DMS 273 (cell line): ENCODE measurements around the gene KLHL2.
"Not testable (repeated sequence)": the region's sequence is repeated elsewhere in the genome, so short reads cannot be mapped to it uniquely, and the experiment has no call there.

Experiments used
- DNase-seq: peaks from one replicate; lab custom pipeline; 2025; ENCODE audit not compliant: unreplicated experiment; lab: John Stamatoyannopoulos, UW

The KLHL2 gene

DNA sequence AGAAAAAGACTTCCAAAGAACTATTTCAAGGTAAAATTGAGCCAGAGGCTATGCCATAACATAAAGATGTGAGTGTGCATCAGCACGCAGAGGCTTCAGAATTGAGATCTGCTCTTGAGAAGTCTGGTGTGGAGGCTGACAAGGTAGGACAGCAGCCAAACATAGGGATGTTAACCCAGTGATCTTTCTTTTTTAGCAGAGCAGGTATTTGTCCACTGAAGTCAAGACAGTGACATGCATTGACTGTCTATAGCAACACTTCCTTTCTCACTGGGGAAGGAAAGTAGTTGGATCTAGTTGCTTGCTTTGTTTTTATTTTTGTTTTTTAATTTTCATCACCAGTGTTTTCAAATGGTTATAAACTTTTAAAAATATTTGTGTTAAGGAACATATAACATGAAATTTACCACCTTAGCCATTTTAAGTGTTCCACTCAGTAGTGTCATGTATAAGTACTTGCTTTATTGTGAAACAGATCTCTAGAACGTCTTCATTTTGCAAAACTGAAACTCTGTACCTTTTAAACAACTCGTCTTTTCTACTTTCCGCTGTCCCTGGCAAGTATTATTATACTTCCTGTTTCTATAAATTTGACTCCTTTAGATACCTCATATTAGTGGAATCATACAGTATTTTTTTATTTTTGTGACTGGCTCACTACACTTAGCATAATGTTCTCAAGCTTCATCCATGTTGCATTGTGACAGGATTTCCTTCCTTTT is 79.4 kb downstream of the KLHL2 start:
- not testable (repeated sequence) for DNase-seq

DNA sequence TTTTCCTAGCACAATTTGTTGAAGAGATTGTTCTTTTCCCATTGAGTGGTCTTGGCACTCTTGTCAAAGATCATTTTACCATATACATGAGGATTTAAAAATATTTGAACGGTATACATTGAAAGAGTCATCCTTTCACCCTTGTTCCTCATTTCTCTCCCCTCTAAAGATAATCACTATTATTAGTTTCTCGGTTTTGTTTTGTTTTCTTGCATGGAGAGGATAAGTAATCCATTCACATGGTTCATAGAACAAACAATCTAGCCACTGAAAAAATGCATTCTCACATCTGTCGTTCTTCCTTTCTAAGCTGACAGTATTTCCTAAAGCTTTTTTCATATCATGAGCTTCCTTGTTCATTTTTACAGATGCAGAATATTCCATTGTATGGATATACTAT is 80.9 kb downstream of the KLHL2 start:
- DNase-seq, result no peak

DNA sequence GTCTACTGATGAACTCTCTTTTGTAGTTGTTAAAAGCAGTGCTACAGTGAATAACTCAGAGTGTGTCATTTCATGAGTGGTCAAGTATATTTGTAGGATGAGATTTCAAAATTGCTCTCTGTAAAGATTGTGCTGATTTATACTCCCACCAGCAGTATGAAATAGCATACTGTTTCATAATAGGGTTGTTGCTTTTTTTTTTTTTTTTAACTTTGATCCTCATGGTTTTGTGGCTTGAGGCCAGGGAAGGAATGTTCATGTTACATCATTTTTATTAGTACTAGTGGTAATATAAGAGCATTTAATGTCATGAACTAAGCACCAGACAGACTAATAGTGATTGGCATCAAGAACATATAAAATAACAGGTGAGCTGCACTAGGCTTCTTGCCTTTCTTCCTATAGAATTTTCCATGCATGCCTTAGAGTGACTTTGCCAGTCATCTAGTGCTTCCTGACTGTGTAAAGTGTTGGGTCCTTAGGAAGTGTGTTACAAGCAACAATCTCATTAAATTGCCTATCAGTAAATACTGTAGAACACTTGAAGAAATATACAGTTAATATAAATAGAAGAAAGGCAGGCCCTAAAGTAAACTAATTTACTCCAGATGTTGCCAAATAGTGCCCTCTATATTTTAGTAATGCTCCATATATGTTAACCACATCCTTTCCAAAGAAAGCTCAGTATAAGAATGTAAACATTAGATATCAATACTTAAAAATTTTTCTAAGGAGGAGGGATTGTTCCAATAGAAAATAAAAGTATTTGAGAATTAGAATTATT is 81.5 kb downstream of the KLHL2 start:
- no peak for DNase-seq

DNA sequence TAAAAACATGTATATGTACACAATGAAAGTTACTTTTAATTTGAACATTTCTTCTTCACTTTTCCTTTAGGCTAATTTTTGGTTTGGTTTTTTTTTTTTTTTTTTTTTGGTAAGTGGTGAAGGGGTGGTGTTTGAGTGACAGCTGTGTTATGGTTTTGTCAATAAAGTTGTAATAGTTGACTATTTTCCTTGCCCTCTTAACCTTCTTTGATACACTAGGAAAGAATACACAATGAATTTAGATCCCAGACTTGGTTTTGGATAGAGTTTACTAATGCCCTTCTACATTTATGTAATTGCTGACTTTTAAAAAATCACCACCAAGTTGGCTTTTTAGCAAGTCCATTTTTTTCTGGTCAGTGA is 82.0 kb downstream of the KLHL2 start:
- DNase-seq, result no peak

DNA sequence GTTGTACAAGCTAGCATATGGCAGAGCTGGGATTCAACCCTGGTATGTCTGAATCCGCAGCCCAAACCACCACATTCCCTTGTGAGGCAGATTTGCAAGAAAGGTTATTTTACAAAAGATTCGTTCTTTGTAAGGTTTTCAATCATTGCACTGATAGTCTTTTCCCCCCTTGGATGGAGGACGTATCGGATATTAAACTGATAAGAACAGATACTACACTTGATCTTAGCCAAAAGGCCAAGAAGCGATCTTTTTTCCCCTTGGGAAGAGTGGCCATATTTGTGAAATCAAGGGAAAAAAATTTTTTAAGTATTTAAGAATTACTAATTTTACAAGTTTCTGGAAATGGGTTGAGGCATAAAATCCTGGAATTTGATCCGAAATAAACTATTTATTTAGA is 85.7 kb downstream of the KLHL2 start:
- DNase-seq, result no peak

DNA sequence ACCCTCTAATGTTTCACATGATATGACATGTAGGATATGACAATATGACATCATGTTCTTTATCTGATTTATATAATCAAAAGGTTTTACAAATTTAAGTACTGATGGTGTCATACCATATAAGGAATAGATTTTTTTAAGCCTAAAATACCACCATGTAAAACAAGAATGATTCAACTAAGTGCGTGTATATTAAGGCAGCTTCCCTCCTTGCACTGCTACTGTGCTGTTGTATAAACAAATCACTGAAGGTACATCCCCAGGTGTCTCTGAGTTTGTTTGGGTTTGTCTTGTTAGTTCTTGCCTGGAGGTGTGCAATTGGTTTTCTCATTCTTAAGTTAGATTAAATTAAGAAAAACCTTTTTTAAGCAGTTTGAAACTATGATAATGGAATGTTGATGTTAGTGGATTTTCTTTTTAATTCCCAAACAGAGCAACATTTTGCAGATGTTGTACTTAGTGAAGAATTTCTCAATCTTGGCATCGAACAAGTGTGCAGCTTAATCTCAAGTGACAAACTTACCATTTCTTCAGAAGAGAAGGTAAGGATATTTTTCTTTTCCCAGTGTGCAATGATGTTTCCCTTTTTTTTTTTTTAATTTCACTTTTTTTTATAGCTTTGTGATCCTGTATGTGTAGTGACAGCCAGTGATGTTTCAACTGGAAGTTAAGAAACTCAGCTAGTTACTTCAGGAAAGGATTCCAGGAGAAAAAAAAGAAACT is 86.7 kb downstream of the KLHL2 start:
- DNase-seq, result no peak

DNA sequence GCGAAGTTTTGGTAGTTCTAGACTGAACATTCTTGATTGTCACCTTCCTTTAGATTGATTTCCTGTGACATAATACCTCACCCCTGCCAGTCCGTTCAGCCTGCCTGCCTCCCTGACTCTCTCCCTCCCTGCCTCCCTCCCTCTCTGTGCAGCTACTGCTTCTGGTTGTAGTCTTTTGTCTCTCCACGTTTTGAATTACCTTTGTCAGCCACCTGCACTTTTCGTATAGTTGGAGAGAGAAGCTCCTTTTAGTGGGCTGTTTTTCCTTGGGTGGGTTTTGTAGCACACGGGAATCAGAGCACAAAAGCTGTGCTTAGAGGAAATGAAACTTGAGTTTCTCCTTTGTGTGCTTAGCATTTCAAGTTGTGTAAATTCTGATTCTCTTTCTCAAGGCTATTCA is 87.5 kb downstream of the KLHL2 start:
- DNase-seq, result no peak

DNA sequence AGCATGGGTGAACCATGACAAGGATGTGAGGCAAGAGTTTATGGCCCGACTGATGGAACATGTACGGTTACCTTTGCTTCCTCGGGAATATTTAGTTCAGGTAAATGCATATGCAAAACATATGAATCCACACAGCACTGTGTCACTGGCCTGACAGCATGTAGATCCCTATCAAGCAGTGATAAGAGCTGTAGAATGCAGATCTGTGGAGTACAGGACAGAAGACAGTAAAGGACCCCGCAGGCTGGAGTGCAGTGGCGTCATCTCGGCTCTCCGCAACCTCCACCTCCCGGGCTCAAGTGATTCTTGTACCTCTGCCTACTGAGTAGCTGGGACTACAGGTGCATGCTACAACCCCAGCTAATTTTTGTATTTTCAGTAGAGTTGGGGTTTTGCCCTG is 90.3 kb downstream of the KLHL2 start:
- DNase-seq, result no peak

DNA sequence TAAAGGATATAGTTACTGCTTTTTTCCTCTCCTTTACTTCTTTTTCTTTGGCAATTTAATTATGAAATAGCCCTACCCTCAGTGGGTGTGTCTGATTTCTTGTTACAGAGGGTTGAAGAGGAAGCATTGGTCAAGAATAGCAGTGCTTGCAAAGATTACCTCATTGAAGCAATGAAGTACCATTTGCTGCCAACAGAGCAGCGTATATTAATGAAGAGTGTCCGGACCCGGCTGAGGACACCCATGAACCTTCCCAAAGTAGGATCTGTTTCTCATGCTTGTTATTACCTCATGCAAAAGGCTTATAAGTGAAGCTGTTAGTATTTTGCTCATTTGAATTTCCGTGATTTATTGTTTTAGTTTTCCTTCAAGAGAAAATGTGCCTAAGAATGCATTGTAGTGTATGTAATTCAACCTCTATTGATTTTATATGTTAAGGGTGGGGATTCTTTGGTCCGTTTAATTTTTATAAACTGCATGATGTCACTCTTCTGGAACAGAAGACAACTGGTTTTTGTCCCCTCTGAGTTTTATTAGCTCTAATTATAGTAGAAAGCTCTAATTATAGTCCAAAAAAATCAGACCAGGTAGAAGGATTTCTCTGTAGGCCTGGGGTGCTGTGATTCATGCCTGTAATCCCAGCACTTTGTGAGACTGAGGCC is 92.2 kb downstream of the KLHL2 start:
- DNase-seq, result peak; percentile 1

DNA sequence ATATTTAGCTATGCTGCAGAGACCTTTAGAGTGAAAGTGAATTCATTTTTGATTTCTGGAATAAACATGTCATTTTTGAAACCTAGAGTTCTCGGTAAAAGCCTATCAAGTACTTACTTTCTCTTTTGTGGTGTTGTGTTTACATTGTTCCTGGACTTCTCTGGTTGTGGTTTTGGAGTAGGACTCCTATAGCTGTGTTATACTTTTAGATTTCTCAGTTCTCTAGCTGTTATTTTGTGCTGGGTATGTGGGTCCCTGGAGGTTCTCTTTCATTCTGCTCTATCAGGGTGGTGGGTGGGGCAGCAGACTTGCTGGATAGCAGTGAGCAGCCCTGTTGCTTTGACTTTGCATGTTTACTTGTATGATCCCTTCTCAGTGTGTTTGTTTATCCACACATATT is 94.5 kb downstream of the KLHL2 start:
- DNase-seq, result no peak

DNA sequence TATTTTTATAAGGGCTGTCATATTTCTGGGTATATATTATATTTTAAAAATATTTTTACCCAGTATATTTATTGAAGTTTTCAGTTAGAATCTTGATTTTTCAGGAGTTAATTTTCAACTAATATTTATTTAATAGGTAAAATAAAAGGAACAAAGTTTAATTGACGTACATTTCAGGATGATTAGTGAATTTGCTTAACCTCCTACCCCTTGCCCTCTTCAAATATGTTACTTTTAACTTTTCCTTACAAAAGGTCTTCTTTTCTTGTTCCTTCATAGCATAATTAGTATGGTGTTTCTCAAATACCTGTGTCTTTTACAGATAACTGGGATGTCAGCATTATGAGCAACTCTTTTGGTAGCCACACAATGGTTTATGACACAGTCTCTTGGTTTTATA is 95.3 kb downstream of the KLHL2 start:
- no peak for DNase-seq

DNA sequence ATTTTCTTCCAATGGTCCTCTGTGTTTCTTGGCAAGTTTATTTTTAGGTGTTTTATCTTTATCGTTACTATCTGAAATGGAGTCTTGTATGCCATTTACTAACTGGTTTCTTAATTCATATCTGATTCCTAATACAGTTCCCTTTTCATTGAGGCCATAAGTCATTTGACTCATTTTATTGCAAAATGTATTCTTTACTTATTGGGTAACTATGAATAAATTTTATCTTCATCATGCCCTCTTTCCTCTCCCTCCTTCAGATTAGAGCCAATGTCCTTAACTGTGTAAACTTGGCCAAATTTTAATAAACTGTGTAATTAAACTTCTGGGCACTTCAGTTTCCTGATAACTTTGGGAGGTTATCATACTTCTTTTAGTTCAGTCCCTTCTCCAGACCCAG is 100.8 kb downstream of the KLHL2 start:
- no peak for DNase-seq

DNA sequence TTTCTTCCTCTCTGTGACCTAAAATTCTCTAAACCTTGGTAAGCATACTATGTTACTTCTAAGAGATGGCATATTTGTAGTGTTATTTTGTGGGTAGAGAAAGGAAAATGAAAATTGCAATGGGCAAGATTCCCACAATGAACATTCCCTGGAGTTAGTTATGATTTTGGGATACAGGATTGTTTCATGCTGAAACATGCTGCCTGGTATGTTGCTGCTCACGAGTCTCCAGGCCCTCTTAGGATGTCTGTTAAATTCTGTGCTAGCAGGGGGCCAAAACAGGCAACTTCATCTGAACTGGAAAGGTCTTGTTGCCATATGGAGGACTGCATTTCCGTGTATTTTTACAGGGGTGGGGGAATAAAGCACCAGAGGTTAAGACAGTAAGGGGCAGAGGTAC is 101.2 kb downstream of the KLHL2 start:
- no peak for DNase-seq

DNA sequence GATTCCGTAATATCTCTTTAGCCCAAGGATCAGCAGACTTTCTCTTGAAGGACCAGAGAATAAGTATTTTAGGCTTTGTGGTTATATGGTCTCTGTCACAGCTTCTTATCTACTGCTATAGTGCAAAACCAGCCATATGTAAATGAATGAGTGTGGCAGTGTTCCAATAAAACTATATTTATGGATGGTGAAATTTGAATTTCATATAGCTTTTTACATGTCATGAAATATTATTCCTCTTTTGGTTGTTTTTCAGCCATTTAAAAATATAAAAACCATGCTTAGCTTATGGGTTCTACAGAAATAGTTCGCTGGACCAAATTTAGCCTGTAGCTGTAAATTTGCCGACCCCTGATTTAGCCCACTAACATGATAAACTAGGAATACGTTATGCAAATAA is 102.1 kb downstream of the KLHL2 start:
- DNase-seq, result no peak

DNA sequence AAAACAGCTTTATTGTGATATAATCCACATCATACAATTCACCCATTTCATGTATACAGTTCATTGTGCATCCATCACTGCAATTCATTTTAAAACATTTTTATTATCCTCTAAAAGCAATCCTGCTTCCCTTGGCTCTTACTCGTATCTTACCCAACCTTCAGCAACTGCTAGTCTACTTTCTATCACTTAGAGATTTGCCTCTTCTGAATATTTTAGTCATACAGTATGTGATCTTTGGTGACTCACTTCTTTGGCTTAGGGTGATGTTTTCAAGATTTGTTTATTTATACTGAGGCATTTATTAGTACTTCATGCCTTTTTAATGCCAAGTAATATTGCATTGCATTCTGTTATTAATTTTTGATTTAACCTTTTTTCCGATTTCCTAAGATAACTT is 105.1 kb downstream of the KLHL2 start:
- no peak for DNase-seq

DNA sequence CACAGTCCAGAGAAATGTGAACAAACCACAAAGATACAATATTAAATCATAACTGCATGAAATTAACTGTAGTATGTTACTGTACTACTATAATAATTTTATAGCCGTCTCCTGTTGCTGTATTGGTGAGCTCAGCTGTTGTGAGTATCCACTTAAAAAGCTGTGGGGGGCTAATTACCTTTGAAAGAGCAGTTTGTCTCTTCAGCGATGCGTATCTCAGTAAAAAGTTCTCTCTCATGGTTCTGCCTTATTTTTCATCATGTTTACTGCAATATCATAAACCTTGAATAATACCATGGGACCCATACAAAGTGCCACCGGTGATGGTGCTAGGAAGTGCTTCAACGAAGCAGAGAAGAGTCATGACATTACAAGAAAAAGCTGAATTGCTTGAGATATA is 111.7 kb downstream of the KLHL2 start:
- no peak for DNase-seq

DNA sequence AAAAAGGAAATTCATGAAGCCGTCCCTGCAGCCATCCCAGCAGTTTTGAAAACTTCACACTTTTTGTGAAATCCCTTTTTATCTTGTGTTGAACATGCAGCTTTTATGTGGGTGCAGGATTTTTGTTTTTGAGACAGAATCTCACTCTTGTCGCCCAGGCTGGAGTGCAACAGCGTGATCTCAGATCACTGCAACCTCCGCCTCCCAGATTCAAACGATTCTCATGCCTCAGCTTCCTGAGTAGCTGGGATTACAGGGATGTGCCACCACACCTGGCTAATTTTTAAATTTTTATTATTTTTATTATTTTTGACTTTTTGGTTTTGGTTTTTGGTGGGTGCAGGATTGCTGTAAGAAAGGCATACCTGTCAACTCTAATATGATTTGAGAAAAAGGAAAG is 112.1 kb downstream of the KLHL2 start:
- no peak for DNase-seq

DNA sequence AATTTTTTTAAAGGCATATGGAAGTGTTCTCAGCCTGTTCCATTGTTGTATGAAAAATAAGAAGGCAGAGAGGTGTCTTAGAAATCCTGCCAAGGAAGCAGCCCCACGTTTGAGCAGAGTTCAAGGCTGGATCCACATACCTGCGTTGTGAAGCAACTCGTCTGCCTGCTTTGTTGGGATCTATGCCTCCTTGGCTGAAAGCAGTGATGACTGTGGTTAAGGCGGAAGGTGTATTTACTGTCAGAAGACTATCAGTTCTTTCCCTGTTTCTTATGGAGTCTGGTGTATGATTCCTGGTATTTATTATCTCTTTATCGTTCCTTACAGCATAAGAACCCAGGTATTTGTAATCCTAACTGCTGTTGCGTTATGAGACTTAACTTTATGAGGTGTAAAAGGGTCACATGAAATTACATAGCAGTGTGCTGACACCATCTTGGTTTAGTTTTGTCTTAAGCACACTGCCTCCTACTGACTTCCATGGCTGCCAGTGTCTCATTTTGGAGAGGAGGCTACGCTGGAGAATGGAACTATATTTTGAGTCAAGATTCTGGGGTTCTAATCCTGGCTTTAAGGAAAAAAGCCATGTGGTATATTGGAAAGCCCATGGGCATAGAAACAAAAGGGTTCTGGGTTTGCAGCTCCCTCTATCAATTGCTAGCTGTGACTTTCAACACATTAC is 117.0 kb downstream of the KLHL2 start:
- no peak for DNase-seq

DNA sequence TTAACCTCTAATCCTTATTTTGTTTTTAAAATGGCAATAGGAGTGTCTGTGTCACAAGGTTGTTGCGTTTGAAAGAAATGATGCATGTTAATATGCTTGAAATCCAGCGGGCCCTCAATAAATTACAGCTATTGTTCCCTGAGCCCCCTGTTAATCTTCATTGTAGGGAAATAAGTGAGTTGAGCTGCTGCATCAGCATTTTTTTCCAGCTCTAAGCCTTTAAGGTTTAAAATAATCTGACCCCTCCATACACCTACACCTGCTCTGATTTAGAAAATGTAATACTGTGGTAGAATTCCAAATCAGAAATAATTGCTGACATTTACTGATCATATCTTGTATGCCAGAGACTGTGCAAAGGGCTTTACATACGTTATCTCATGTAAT is 117.5 kb downstream of the KLHL2 start:
- no peak for DNase-seq

DNA sequence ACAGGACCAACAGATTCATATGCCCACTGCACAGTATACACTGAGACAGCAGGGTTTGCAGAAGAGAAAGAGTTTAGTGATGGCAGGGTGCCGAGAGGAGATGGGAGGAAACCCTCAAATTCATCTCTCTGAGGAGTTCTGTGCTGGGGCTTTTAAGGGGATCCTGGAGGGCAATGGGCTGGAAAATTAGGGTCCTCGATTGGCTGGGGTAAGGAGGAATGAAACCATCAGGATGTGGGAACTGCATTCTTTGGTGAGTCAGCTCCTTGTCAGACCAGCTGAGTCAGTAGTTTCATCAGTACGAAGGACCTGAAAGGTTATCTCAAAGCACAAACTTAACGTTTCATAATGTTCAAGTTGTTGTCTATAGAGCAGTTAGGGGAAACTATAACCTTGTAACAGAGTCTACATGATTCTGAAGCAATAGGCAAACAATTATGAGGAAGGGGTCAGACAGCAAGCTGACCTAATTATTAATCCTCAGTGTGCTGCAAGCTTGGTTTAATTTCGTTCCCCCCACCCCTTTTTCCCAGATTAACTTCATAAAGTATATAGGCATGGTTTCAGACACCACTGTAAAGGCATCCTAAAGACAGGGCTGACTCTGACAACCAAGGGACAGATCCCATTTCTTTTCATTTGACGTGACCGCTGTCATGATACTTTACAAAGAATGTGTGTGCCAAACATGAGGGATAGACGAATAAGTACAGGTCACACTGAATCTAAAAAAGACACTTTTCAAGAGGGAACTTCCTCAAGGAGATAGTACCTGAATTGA is 118.6 kb downstream of the KLHL2 start:
- DNase-seq, result no peak
